Naive thymus-derived CD4-positive, alpha-beta T cell (primary cell): Measurements from ENCODE around the gene UBE4A. TPM values are rescaled to one million over a fixed set of nuclear protein-coding genes. Genes with fewer than 3 reads are reported as not detected.

ENCODE experiments used
- ATAC-seq: fragments of 150-1000 bp; cut with Tn5 transposase; 2 replicates; pipeline ENCODE4 v1.10.0; 2021; ENCODE audit warnings: mild to moderate bottlenecking, moderate library complexity
- CTCF ChIA-PET: fragments of 350-600 bp; sonication (Branson Sonifier 250); formaldehyde crosslinking; loops from one replicate; lab custom pipeline; 2021; ENCODE audit warnings: antibody characterized with exemption; lab: Charles Lee
- POLR2A ChIA-PET: fragments of 350-600 bp; sonication (Branson Sonifier 250); formaldehyde crosslinking; loops from one replicate; lab custom pipeline; 2021; ENCODE audit warnings: antibody characterized with exemption, inconsistent platforms; lab: Charles Lee
- DNase-seq, 9 donors: peaks; one replicate each; pipeline versions ENCODE4 v3.0.0 to v3.0.0-alpha.2; 2020 to 2022; ENCODE audit warnings: mixed read lengths in 1 of 9
- H3K27ac ChIP-seq: one replicate; pipeline ENCODE4 v1.7.0; 2013; ENCODE audit warnings: mild to moderate bottlenecking, low read depth, low read length, moderate library complexity
- H3K27me3 ChIP-seq, 2 donors: one replicate each; pipeline ENCODE4 v1.7.0; 2013; ENCODE audit warnings: low read length in 2 of 2, mild to moderate bottlenecking in 2 of 2, moderate library complexity in 2 of 2; ENCODE audit not compliant: control insufficient read depth in 2 of 2, insufficient read depth in 2 of 2
- H3K36me3 ChIP-seq, 3 experiments: 1 replicate in 2 of 3; 2 replicates in 1 of 3; pipeline ENCODE4 v1.7.0; 2013; ENCODE audit warnings: low read length in 3 of 3, mild to moderate bottlenecking in 3 of 3, moderate library complexity in 1 of 3; ENCODE audit not compliant: insufficient read depth in 3 of 3, control insufficient read depth in 2 of 3
- H3K4me1 ChIP-seq, 2 donors: one replicate each; pipeline ENCODE4 v1.7.0; 2013; ENCODE audit warnings: low read length in 2 of 2, mild to moderate bottlenecking in 2 of 2, moderate library complexity in 1 of 2; ENCODE audit not compliant: control insufficient read depth in 2 of 2, insufficient read depth in 2 of 2
- H3K4me3 ChIP-seq: 2 replicates; pipeline ENCODE4 v1.7.0; 2013; ENCODE audit warnings: mild to moderate bottlenecking, low read length
- H3K9me3 ChIP-seq, 3 experiments: 1 replicate in 2 of 3; 2 replicates in 1 of 3; pipeline ENCODE4 v1.7.0; 2013; ENCODE audit warnings: low read length in 3 of 3; ENCODE audit not compliant: control insufficient read depth in 2 of 3
- H3K27ac Mint-ChIP-seq, 9 donors: one replicate each; pipeline ENCODE4 v1.8.0; 2020 to 2022; ENCODE audit warnings: mixed read lengths in 9 of 9, mild to moderate bottlenecking in 8 of 9, moderate library complexity in 5 of 9, inconsistent platforms in 2 of 9
- H3K27me3 Mint-ChIP-seq, 5 donors: one replicate each; pipeline ENCODE4 v1.8.0; 2021 to 2022; ENCODE audit warnings: mixed read lengths in 5 of 5, mild to moderate bottlenecking in 1 of 5
- H3K36me3 Mint-ChIP-seq, 5 donors: one replicate each; pipeline ENCODE4 v1.8.0; 2020 to 2022; ENCODE audit warnings: mixed read lengths in 5 of 5, mild to moderate bottlenecking in 3 of 5, inconsistent platforms in 1 of 5
- H3K4me1 Mint-ChIP-seq, 7 donors: one replicate each; pipeline ENCODE4 v1.8.0; 2020 to 2022; ENCODE audit warnings: mixed read lengths in 7 of 7, mild to moderate bottlenecking in 3 of 7, inconsistent platforms in 1 of 7
- H3K4me3 Mint-ChIP-seq, 10 donors: one replicate each; pipeline ENCODE4 v1.8.0; 2020 to 2022; ENCODE audit warnings: mild to moderate bottlenecking in 10 of 10, mixed read lengths in 10 of 10, moderate library complexity in 6 of 10, inconsistent platforms in 2 of 10
- H3K9me3 Mint-ChIP-seq, 11 donors: one replicate each; pipeline ENCODE4 v1.8.0; 2020 to 2022; ENCODE audit warnings: mixed read lengths in 11 of 11, mild to moderate bottlenecking in 4 of 11, inconsistent platforms in 1 of 11, moderate library complexity in 1 of 11
- intact Hi-C, 2 donors: fragments of 100-400 bp; cut with micrococcal nuclease; formaldehyde crosslinking; loops; one replicate each; pipeline ENCODE4 v1.15.1; 2023
- polyA plus RNA-seq, 2 donors: library from polyadenylated mRNA; unstranded; fragments of 300-500 nt; fragmentation: Illumina TruSeq; gene quantifications; one replicate each; pipeline ENCODE4 v1.2.3, GENCODE V29; 2021
- total RNA-seq, 6 experiments: library from RNA in 5 of 6; stranded (reverse) in 5 of 6; gene quantifications; 1 replicate in 5 of 6; 2 replicates in 1 of 6; pipeline ENCODE4 v1.2.3 and lab custom pipeline; 2021 to 2026

The UBE4A gene
- total and polyA plus RNA-seq, 7 experiments from 2014 or later: 20.3 to 54.5 (median 39.0) TPM

- no peaks in the 10 kb centered on the region for H3K27me3 ChIP-seq
- Mint-ChIP-seq H3K4me1 (peaks cover 32 to 67% (median 54%) of the 10 kb centered on the region in 7 donors), H3K36me3 (peaks cover 7 to 52% (median 38%) of the 10 kb centered on the region in 5 donors), H3K4me3 (peak overlapping the region; percentile 89 to 98 (median 96)), H3K27ac (peak overlapping the region; percentile 95 to 100 (median 99)), H3K9me3 (no peaks in the 10 kb centered on the region), H3K27me3 (no peaks in the 10 kb centered on the region)
- H3K9me3 ChIP-seq: no peaks in the 10 kb centered on the region
- H3K27ac ChIP-seq: peak overlapping the region; percentile 96
- ATAC-seq: no peak
- DNase-seq: peak in 7 of 9 donors; percentile 31 to 48 (median 35)
- CTCF ChIA-PET: interaction anchor here (0.6 to 7.8 kb wide), 11 partner anchors 10 to 389 kb away, joined by 3 to 74 read pairs (median 4); partner anchors contain the start of genes CD3E and UBE4A
- peak overlapping the region; percentile 88 for H3K4me3 ChIP-seq
- POLR2A ChIA-PET: interaction anchor here (0.7 to 3.7 kb wide), 16 partner anchors 9 to 230 kb away, joined by 3 to 20 read pairs (median 5); partner anchors contain the start of genes JAML and UBE4A
- peaks cover 40 to 46% of the 10 kb centered on the region in 2 donors for H3K4me1 ChIP-seq
- intact Hi-C loops: loop anchor here (2.0 kb wide), 2 partner anchors 13 to 97 kb away; partner anchors contain the start of gene KMT2A (in 1 of the 2)
- peaks cover 0 to 13% (median 8%) of the 10 kb centered on the region in 3 experiments for H3K36me3 ChIP-seq
These were observed 20.0 kb upstream of the UBE4A start for GRCh38 chr11:118339281-118339961.

DNA sequence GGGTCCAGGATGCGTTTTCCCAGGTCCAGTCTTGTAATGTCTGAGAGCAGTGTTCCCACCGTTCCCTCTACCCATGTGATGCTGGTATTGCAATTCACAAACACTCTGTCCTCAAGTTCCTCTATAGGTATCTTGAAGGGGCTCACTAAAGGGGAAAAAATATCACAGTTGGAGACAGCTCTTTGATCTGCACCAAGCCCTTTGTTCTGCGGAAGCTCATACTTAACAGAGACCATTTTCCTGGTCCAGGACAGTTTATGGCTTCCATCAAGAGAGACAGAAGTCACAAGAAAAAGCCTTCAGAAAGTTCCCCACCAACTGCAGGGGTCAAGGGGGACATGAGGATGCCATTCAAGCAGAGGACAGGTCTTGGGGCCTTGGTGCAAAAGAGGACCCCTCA, 19.0 kb upstream of the UBE4A start:
- H3K4me1 Mint-ChIP-seq: peaks cover 32 to 67% (median 58%) of the 10 kb centered on the region in 7 donors
- no peaks in the 10 kb centered on the region for H3K27me3 Mint-ChIP-seq
- H3K36me3 ChIP-seq: peaks cover 0 to 13% (median 8%) of the 10 kb centered on the region in 3 experiments
- peak overlapping the region; percentile 88 for H3K4me3 ChIP-seq
- intact Hi-C loops: loop anchor here (5.0 kb wide), 3 partner anchors 232 to 587 kb away; partner anchors contain the start of genes ARCN1 (in 1 of the 2), BCL9L (in 1 of the 2) and IL10RA (in 1 of the 2)
- H3K27ac Mint-ChIP-seq: peak overlapping the region; percentile 95 to 100 (median 99)
- POLR2A ChIA-PET: interaction anchor here (1.4 to 3.7 kb wide), 7 partner anchors 11 to 142 kb away, joined by 4 to 24 read pairs (median 11); partner anchors contain the start of genes JAML and UBE4A
- peaks cover 0 to under 1% (median 0%) of the 10 kb centered on the region in 11 donors for H3K9me3 Mint-ChIP-seq
- peak overlapping the region; percentile 96 for H3K27ac ChIP-seq
- H3K9me3 ChIP-seq: no peaks in the 10 kb centered on the region
- peaks cover 36 to 37% of the 10 kb centered on the region in 2 donors for H3K4me1 ChIP-seq
- peak overlapping the region; percentile 89 to 98 (median 96) for H3K4me3 Mint-ChIP-seq
- no peak for ATAC-seq
- no peaks in the 10 kb centered on the region for H3K27me3 ChIP-seq
- CTCF ChIA-PET: interaction anchor here (1.1 to 7.8 kb wide), 5 partner anchors 19 to 45 kb away, joined by 3 to 74 read pairs (median 6); partner anchors contain the start of genes CD3E and UBE4A
- DNase-seq: peak in 1 of 9 donors; percentile 20
- peaks cover 14 to 54% (median 46%) of the 10 kb centered on the region in 5 donors for H3K36me3 Mint-ChIP-seq

GRCh38 chr11:118341261-118341660, 18.1 kb upstream of the UBE4A start:
- peaks cover 37 to 67% (median 60%) of the 10 kb centered on the region in 7 donors for H3K4me1 Mint-ChIP-seq
- H3K27ac ChIP-seq: peak overlapping the region; percentile 96
- no peaks in the 10 kb centered on the region for H3K27me3 ChIP-seq
- peaks cover 32 to 33% of the 10 kb centered on the region in 2 donors for H3K4me1 ChIP-seq
- CTCF ChIA-PET: interaction anchor here (1.0 to 7.8 kb wide), 6 partner anchors 19 to 143 kb away, joined by 3 to 74 read pairs (median 5); partner anchors contain the start of genes CD3E and UBE4A
- H3K27ac Mint-ChIP-seq: peak overlapping the region; percentile 84 to 100 (median 98)
- H3K36me3 ChIP-seq: peaks cover 0 to 13% (median 8%) of the 10 kb centered on the region in 3 experiments
- peak overlapping the region; percentile 89 to 98 (median 96) for H3K4me3 Mint-ChIP-seq
- POLR2A ChIA-PET: interaction anchor here (0.6 to 3.7 kb wide), 9 partner anchors 8 to 1112 kb away, joined by 3 to 24 read pairs (median 7); partner anchors contain the start of genes DPAGT1, JAML and UBE4A
- no peak for DNase-seq
- no peaks in the 10 kb centered on the region for H3K27me3 Mint-ChIP-seq
- peaks cover 0 to 1% (median 0%) of the 10 kb centered on the region in 11 donors for H3K9me3 Mint-ChIP-seq
- intact Hi-C loops: loop anchor here (5.0 kb wide), 3 partner anchors 231 to 586 kb away; partner anchors contain the start of genes ARCN1 (in 1 of the 2), BCL9L (in 1 of the 2) and IL10RA (in 1 of the 2)
- H3K9me3 ChIP-seq: no peaks in the 10 kb centered on the region
- H3K4me3 ChIP-seq: peak overlapping the region; percentile 88
- no peak for ATAC-seq
- H3K36me3 Mint-ChIP-seq: peaks cover 14 to 59% (median 50%) of the 10 kb centered on the region in 5 donors

GRCh38 chr11:118341815-118342489, 17.4 kb upstream of the UBE4A start:
- Mint-ChIP-seq H3K4me3 (peak overlapping the region; percentile 89 to 98 (median 96)), H3K4me1 (peaks cover 35 to 69% (median 57%) of the 10 kb centered on the region in 7 donors), H3K36me3 (peaks cover 17 to 59% (median 48%) of the 10 kb centered on the region in 5 donors), H3K27me3 (no peaks in the 10 kb centered on the region), H3K9me3 (peaks cover 0 to 1% (median 0%) of the 10 kb centered on the region in 11 donors), H3K27ac (peak overlapping the region; percentile 84 to 100 (median 98))
- ChIA-PET CTCF (interaction anchor here (1.0 to 7.8 kb wide), 9 partner anchors 10 to 143 kb away, joined by 3 to 74 read pairs (median 5); partner anchors contain the start of genes CD3E and UBE4A), POLR2A (interaction anchor here (0.5 to 3.7 kb wide), 14 partner anchors 9 to 760 kb away, joined by 3 to 24 read pairs (median 5); partner anchors contain the start of genes DPAGT1, JAML, KMT2A and MPZL3)
- intact Hi-C loops: loop anchor here (1.0 to 5.0 kb wide), 5 partner anchors 37 to 585 kb away; partner anchors contain the start of genes ARCN1 (in 1 of the 2), BCL9L (in 1 of the 2) and IL10RA (in 1 of the 2)
- no peak for ATAC-seq
- Histone ChIP-seq H3K27ac (peak overlapping the region; percentile 96), H3K9me3 (no peaks in the 10 kb centered on the region), H3K4me3 (peak overlapping the region; percentile 88), H3K36me3 (peaks cover 0 to 7% (median 2%) of the 10 kb centered on the region in 3 experiments), H3K27me3 (no peaks in the 10 kb centered on the region), H3K4me1 (peaks cover 29 to 36% of the 10 kb centered on the region in 2 donors)
- peak in 5 of 9 donors; percentile 35 to 43 (median 39) for DNase-seq

- Histone ChIP-seq H3K36me3 (peaks cover 0 to 7% (median 0%) of the 10 kb centered on the region in 3 experiments), H3K9me3 (no peaks in the 10 kb centered on the region), H3K27ac (peak within 1 kb of the TSS; percentile 96), H3K27me3 (no peaks in the 10 kb centered on the region), H3K4me3 (peak within 1 kb of the TSS; percentile 88), H3K4me1 (peaks cover 32 to 35% of the 10 kb centered on the region in 2 donors)
- ATAC-seq (peak; percentile 59), DNase-seq (peak in 8 of 9 donors; percentile 64 to 91 (median 70))
- Mint-ChIP-seq H3K27ac (peak within 1 kb of the TSS; percentile 84 to 100 (median 98)), H3K9me3 (peaks cover 0 to 1% (median 0%) of the 10 kb centered on the region in 11 donors), H3K27me3 (no peaks in the 10 kb centered on the region), H3K36me3 (peaks cover 18 to 61% (median 50%) of the 10 kb centered on the region in 5 donors), H3K4me3 (peak within 1 kb of the TSS; percentile 89 to 98 (median 96)), H3K4me1 (peaks cover 41 to 76% (median 62%) of the 10 kb centered on the region in 7 donors)
- CTCF ChIA-PET: interaction anchor here (0.9 to 7.8 kb wide), 9 partner anchors 9 to 143 kb away, joined by 3 to 74 read pairs (median 5); partner anchors contain the start of genes CD3E and UBE4A
- intact Hi-C loops: loop anchor here (1.0 to 5.0 kb wide), 5 partner anchors 37 to 585 kb away; partner anchors contain the start of genes ARCN1 (in 1 of the 2), BCL9L (in 1 of the 2) and IL10RA (in 1 of the 2)
- POLR2A ChIA-PET: interaction anchor here (0.5 to 3.7 kb wide), 13 partner anchors 9 to 126 kb away, joined by 3 to 24 read pairs (median 5); partner anchors contain the start of genes JAML, KMT2A, MPZL3 and UBE4A
These were observed 16.8 kb upstream of the UBE4A start, which contains the start of gene CD3D for GRCh38 chr11:118342503-118343161. TSS of gene CD3D (minus strand) at chr11:118342705. CDS start at chr11:118342607, 98 bp downstream.
